Activated T-helper 2 cell treated with anti-CD3 and anti-CD28 coated beads, Interferon-gamma antibody, Interleukin-2, Interleukin-4, amounts not matched to agents 10 μg/mL and 5 μg/mL and 100 μg/mL, durations not matched to agents 14 hours and 24 hours and 36 hours (primary cell): ENCODE data around the gene TMUB2. TPM values are rescaled to one million over a fixed set of nuclear protein-coding genes. Genes with fewer than 3 reads are reported as not detected.

ENCODE experiments used
- DNase-seq: peaks from one replicate; pipeline ENCODE4 v3.0.0; 2021; ENCODE audit warnings: low spot score
- H3K27ac Mint-ChIP-seq: one replicate; pipeline ENCODE4 v1.8.0; 2021; ENCODE audit warnings: mixed read lengths
- H3K27me3 Mint-ChIP-seq: one replicate; pipeline ENCODE4 v1.8.0; 2021; ENCODE audit warnings: low read depth, mixed read lengths
- H3K36me3 Mint-ChIP-seq: one replicate; pipeline ENCODE4 v1.8.0; 2021; ENCODE audit warnings: low read depth, mixed read lengths
- H3K4me1 Mint-ChIP-seq: one replicate; pipeline ENCODE4 v1.8.0; 2021; ENCODE audit warnings: low read depth, mixed read lengths
- H3K4me3 Mint-ChIP-seq: one replicate; pipeline ENCODE4 v1.8.0; 2021; ENCODE audit warnings: low read depth, mild to moderate bottlenecking, moderate library complexity, mixed read lengths
- H3K9me3 Mint-ChIP-seq: one replicate; pipeline ENCODE4 v1.8.0; 2021; ENCODE audit warnings: mixed read lengths
- intact Hi-C: fragments of 100-400 bp; cut with micrococcal nuclease; formaldehyde crosslinking; loops from one replicate; pipeline ENCODE4 v1.15.1; 2023
- total RNA-seq: library from RNA; stranded (reverse); gene quantifications from 2 replicates; pipeline ENCODE4 v1.2.3, GENCODE V29; 2022

Gene TMUB2
- total RNA-seq, 1 donor from 2014 or later = 20.4 TPM

GRCh38 chr17:44211281-44212265, 24.8 kb downstream of the TMUB2 start:
- DNase-seq = no peak
- Mint-ChIP-seq H3K36me3 (peaks cover 87% of the 10 kb centered on the region), H3K27me3 (no peaks in the 10 kb centered on the region), H3K9me3 (no peaks in the 10 kb centered on the region), H3K27ac (peak overlapping the region; percentile 42), H3K4me3 (no peak overlapping the region), H3K4me1 (peaks cover 31% of the 10 kb centered on the region)
- intact Hi-C loops = no loop called here

- Mint-ChIP-seq H3K27me3 (no peaks in the 10 kb centered on the region), H3K27ac (peak overlapping the region; percentile 46), H3K36me3 (peaks cover 89% of the 10 kb centered on the region), H3K9me3 (no peaks in the 10 kb centered on the region), H3K4me1 (peaks cover 40% of the 10 kb centered on the region), H3K4me3 (no peak overlapping the region)
- intact Hi-C loops = no loop called here
- DNase-seq = no peak
Observed at GRCh38 chr17:44212507-44213402, 26.0 kb downstream of the TMUB2 start.

GRCh38 chr17:44213403-44214229, 26.8 kb downstream of the TMUB2 start:
- H3K4me1 Mint-ChIP-seq = peaks cover 37% of the 10 kb centered on the region
- peak overlapping the region; percentile 6 for H3K27ac Mint-ChIP-seq
- intact Hi-C loops = no loop called here
- H3K9me3 Mint-ChIP-seq = no peaks in the 10 kb centered on the region
- no peak overlapping the region for H3K4me3 Mint-ChIP-seq
- no peaks in the 10 kb centered on the region for H3K27me3 Mint-ChIP-seq
- no peak for DNase-seq
- H3K36me3 Mint-ChIP-seq = peaks cover 82% of the 10 kb centered on the region

- Mint-ChIP-seq H3K36me3 (peaks cover 78% of the 10 kb centered on the region), H3K27ac (no peak overlapping the region), H3K4me1 (peaks cover 37% of the 10 kb centered on the region), H3K27me3 (no peaks in the 10 kb centered on the region), H3K9me3 (no peaks in the 10 kb centered on the region), H3K4me3 (no peak overlapping the region)
- intact Hi-C loops = no loop called here
- no peak for DNase-seq
Observed at GRCh38 chr17:44214230-44214494, 27.4 kb downstream of the TMUB2 start.

- peaks cover 71% of the 10 kb centered on the region for H3K36me3 Mint-ChIP-seq
- H3K9me3 Mint-ChIP-seq = no peaks in the 10 kb centered on the region
- H3K27ac Mint-ChIP-seq = peak overlapping the region; percentile 48
Observed at GRCh38 chr17:44214896-44215295, 28.1 kb downstream of the TMUB2 start.

GRCh38 chr17:44216173-44216572, 29.4 kb downstream of the TMUB2 start:
- Mint-ChIP-seq H3K36me3 (peaks cover 63% of the 10 kb centered on the region), H3K4me1 (peaks cover 27% of the 10 kb centered on the region), H3K4me3 (peak overlapping the region; percentile 97), H3K27me3 (no peaks in the 10 kb centered on the region), H3K27ac (peak overlapping the region; percentile 93), H3K9me3 (no peaks in the 10 kb centered on the region)
- intact Hi-C loops = no loop called here
- DNase-seq = no peak

More at GRCh38 chr17:44214896-44215295, 28.1 kb downstream of the TMUB2 start:
- DNase-seq = no peak
- intact Hi-C loops = no loop called here
- no peak overlapping the region for H3K4me3 Mint-ChIP-seq
- no peaks in the 10 kb centered on the region for H3K27me3 Mint-ChIP-seq
- peaks cover 30% of the 10 kb centered on the region for H3K4me1 Mint-ChIP-seq

GRCh38 chr17:44216694-44217093, 29.9 kb downstream of the TMUB2 start:
- Mint-ChIP-seq H3K4me3 (peak overlapping the region; percentile 97), H3K9me3 (no peaks in the 10 kb centered on the region), H3K27me3 (no peaks in the 10 kb centered on the region), H3K27ac (peak overlapping the region; percentile 93), H3K4me1 (peaks cover 27% of the 10 kb centered on the region), H3K36me3 (peaks cover 58% of the 10 kb centered on the region)
- DNase-seq = no peak
- intact Hi-C loops = no loop called here

- peaks cover 54% of the 10 kb centered on the region for H3K36me3 Mint-ChIP-seq
- H3K4me1 Mint-ChIP-seq = peaks cover 36% of the 10 kb centered on the region
- H3K4me3 Mint-ChIP-seq = peak overlapping the region; percentile 97
- H3K9me3 Mint-ChIP-seq = no peaks in the 10 kb centered on the region
- H3K27me3 Mint-ChIP-seq = no peaks in the 10 kb centered on the region
- no peak for DNase-seq
- intact Hi-C loops = loop anchor here (1.0 kb wide), 2 partner anchors 8 to 18 kb away; no protein-coding TSS in a partner anchor
- H3K27ac Mint-ChIP-seq = peak overlapping the region; percentile 93
Observed at GRCh38 chr17:44217738-44218343, 31.1 kb downstream of the TMUB2 start.

- peak; percentile 86 for DNase-seq
- no peaks in the 10 kb centered on the region for H3K9me3 Mint-ChIP-seq
- H3K27ac Mint-ChIP-seq = peak overlapping the region; percentile 93
- H3K4me3 Mint-ChIP-seq = peak overlapping the region; percentile 97
- no peaks in the 10 kb centered on the region for H3K27me3 Mint-ChIP-seq
- peaks cover 48% of the 10 kb centered on the region for H3K36me3 Mint-ChIP-seq
- intact Hi-C loops = loop anchor here (1.0 kb wide), 2 partner anchors 8 to 18 kb away; no protein-coding TSS in a partner anchor
- peaks cover 38% of the 10 kb centered on the region for H3K4me1 Mint-ChIP-seq
Observed at GRCh38 chr17:44218344-44219107, 31.8 kb downstream of the TMUB2 start.

- Mint-ChIP-seq H3K4me1 (peaks cover 38% of the 10 kb centered on the region), H3K27ac (no peak overlapping the region), H3K27me3 (no peaks in the 10 kb centered on the region), H3K36me3 (peaks cover 41% of the 10 kb centered on the region), H3K9me3 (no peaks in the 10 kb centered on the region), H3K4me3 (no peak overlapping the region)
- peak; percentile 71 for DNase-seq
- intact Hi-C loops = no loop called here
Observed at GRCh38 chr17:44219108-44219615, 32.4 kb downstream of the TMUB2 start.

- DNase-seq = peak; percentile 64
- intact Hi-C loops = loop anchor here (2.0 kb wide), 1 partner anchor 105 kb away; the partner anchor contains the start of gene SLC25A39
- Mint-ChIP-seq H3K36me3 (peaks cover 36% of the 10 kb centered on the region), H3K4me3 (peak within 1 kb of the TSS; percentile 97), H3K27ac (peak within 1 kb of the TSS; percentile 95), H3K27me3 (no peaks in the 10 kb centered on the region), H3K9me3 (no peaks in the 10 kb centered on the region), H3K4me1 (peaks cover 36% of the 10 kb centered on the region)
Observed at GRCh38 chr17:44219616-44220212, 32.9 kb downstream of the TMUB2 start, which contains the start of gene UBTF. Gene UBTF, minus strand, starts transcription at chr17:44219675. Its CDS starts 1,446 bp downstream, at chr17:44218229.
